Cardiac fibroblast (primary cell): ENCODE measurements around the gene INPP5K.

Experiments used
- DNase-seq, 2 donors: peaks; one replicate each; pipeline versions ENCODE4 v3.0.0 to v3.0.0-alpha.2; 2010; ENCODE audit warnings: low read depth in 2 of 2
- H3K4me3 ChIP-seq, 2 donors: replicated peaks in 1 of 2; 1 replicate in 1 of 2; 2 replicates in 1 of 2; pipeline ENCODE4 v1.5.1; 2011; ENCODE audit warnings: low read depth in 2 of 2, low read length in 2 of 2, mild to moderate bottlenecking in 2 of 2, moderate library complexity in 1 of 2
- TF ChIP-seq, protein P1 (sequence below): IDR thresholded peaks from one replicate; pipeline ENCODE4 v1.5.1; 2011; ENCODE audit warnings: low read depth, mild to moderate bottlenecking, low read length, inconsistent platforms

The INPP5K gene

DNA sequence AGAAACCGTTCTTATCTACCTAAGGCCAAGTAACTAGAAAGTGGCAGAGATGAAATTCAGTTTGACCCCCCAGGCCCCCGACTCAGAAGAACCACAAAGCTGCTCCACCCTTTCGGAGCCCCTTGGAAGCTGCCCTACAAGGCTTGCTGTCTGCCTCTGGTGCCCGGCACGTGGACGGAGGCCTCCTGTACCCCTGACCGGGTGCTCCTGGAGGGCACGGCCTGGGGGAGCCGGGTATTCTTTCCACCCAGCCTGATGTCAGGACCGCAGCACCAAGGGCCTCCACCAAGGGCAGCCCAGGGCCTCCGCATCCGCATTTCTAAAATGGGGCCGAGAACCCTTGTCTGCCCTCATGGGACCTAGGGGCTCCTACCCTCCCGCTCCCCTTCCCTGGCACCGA is 44.9 kb downstream of the INPP5K start:
- H3K4me3 ChIP-seq, result no peak overlapping the region
- DNase-seq, result no peak
- TF ChIP-seq, protein P1, sequence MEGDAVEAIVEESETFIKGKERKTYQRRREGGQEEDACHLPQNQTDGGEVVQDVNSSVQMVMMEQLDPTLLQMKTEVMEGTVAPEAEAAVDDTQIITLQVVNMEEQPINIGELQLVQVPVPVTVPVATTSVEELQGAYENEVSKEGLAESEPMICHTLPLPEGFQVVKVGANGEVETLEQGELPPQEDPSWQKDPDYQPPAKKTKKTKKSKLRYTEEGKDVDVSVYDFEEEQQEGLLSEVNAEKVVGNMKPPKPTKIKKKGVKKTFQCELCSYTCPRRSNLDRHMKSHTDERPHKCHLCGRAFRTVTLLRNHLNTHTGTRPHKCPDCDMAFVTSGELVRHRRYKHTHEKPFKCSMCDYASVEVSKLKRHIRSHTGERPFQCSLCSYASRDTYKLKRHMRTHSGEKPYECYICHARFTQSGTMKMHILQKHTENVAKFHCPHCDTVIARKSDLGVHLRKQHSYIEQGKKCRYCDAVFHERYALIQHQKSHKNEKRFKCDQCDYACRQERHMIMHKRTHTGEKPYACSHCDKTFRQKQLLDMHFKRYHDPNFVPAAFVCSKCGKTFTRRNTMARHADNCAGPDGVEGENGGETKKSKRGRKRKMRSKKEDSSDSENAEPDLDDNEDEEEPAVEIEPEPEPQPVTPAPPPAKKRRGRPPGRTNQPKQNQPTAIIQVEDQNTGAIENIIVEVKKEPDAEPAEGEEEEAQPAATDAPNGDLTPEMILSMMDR, result no peak

GRCh38 chr17:1470755-1471462 is 45.5 kb downstream of the INPP5K start:
- H3K4me3 ChIP-seq, result no peak overlapping the region
- TF ChIP-seq, protein P1, result no peak
- DNase-seq, result no peak

- DNase-seq, result no peak
- TF ChIP-seq, protein P1, result no peak
- no peak overlapping the region for H3K4me3 ChIP-seq
These were observed 46.2 kb downstream of the INPP5K start for GRCh38 chr17:1470071-1470754.

GRCh38 chr17:1469231-1469852 is 47.1 kb downstream of the INPP5K start:
- no peak overlapping the region for H3K4me3 ChIP-seq
- DNase-seq, result no peak
- TF ChIP-seq, protein P1, result no peak

DNA sequence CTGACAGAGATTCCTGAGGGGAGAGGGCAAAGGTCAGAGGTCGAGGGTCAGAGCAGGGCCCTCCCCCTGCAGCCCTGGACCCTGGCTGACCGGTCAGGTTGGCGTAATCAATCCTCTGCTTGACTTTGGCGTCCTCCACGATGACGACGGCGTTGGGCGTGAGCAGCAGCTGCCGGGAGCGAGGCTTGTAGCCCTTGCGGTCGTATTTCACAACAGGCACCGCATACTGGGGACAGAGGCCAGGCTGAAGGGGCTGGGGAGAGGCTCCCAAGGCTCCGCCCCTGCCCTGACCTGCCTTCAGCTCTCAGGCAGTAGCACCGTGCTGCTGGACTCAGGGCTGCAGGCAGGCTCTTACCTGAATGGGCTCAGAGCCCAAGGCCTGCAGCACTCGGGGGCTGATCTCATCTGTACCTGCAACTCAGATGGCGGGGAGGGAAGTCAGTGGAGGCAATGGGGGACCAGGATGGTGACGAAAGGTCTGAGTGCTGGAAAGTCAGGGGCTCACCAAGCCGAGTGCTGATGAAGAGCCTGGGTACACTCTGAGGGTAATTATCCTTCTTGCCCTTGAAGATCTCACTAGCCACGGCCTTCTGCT is 48.4 kb downstream of the INPP5K start:
- TF ChIP-seq, protein P1, result no peak
- DNase-seq, result peak in 1 of 2 donors; percentile 58
- no peak overlapping the region for H3K4me3 ChIP-seq

- no peak for DNase-seq
- H3K4me3 ChIP-seq, result no peak overlapping the region
- TF ChIP-seq, protein P1, result no peak
These were observed 49.2 kb downstream of the INPP5K start for GRCh38 chr17:1467258-1467657.
